Ectodermal cell (in vitro differentiated cells): ENCODE data around the gene ITGB8.

ENCODE experiments used
- H3K27ac ChIP-seq: 2 replicates; pipeline ENCODE4 v1.7.0; 2013; ENCODE audit warnings: mild to moderate bottlenecking, low read depth, low read length; ENCODE audit not compliant: insufficient read depth, poor library complexity, severe bottlenecking
- H3K27me3 ChIP-seq: 2 replicates; pipeline ENCODE4 v1.7.0; 2013; ENCODE audit warnings: mild to moderate bottlenecking, low read length; ENCODE audit not compliant: insufficient read depth, control insufficient read depth, poor library complexity, severe bottlenecking
- H3K36me3 ChIP-seq: one replicate; pipeline ENCODE4 v1.7.0; 2013; ENCODE audit warnings: low read length; ENCODE audit not compliant: control insufficient read depth, insufficient read depth
- H3K4me1 ChIP-seq: one replicate; pipeline ENCODE4 v1.7.0; 2013; ENCODE audit warnings: low read length; ENCODE audit not compliant: control insufficient read depth, insufficient read depth
- H3K4me3 ChIP-seq: 2 replicates; pipeline ENCODE4 v1.7.0; 2013; ENCODE audit warnings: low read depth, low read length, control low read depth; ENCODE audit not compliant: insufficient read depth
- H3K9me3 ChIP-seq: 2 replicates; pipeline ENCODE4 v1.7.0; 2013; ENCODE audit warnings: mild to moderate bottlenecking, low read length, moderate library complexity; ENCODE audit not compliant: control insufficient read depth
- WGBS, 2 experiments: methylation state at CpG; one replicate each; pipeline ENCODE4 v1.1.7; 2013; ENCODE audit warnings: missing lambda C conversion rate in 2 of 2; 5-methylcytosine and 5-hydroxymethylcytosine counted together

Gene ITGB8

GRCh38 chr7:20438694-20439376 is 108.1 kb downstream of the ITGB8 start:
- H3K27ac ChIP-seq: no peak overlapping the region
- no peaks in the 10 kb centered on the region for H3K36me3 ChIP-seq
- no peaks in the 10 kb centered on the region for H3K27me3 ChIP-seq
- no peaks in the 10 kb centered on the region for H3K4me1 ChIP-seq
- 95 to 97% methylated on average over 5 to 6 of the region's 7 CpGs for WGBS, 2 experiments
- no peak overlapping the region for H3K4me3 ChIP-seq
- no peaks in the 10 kb centered on the region for H3K9me3 ChIP-seq

DNA sequence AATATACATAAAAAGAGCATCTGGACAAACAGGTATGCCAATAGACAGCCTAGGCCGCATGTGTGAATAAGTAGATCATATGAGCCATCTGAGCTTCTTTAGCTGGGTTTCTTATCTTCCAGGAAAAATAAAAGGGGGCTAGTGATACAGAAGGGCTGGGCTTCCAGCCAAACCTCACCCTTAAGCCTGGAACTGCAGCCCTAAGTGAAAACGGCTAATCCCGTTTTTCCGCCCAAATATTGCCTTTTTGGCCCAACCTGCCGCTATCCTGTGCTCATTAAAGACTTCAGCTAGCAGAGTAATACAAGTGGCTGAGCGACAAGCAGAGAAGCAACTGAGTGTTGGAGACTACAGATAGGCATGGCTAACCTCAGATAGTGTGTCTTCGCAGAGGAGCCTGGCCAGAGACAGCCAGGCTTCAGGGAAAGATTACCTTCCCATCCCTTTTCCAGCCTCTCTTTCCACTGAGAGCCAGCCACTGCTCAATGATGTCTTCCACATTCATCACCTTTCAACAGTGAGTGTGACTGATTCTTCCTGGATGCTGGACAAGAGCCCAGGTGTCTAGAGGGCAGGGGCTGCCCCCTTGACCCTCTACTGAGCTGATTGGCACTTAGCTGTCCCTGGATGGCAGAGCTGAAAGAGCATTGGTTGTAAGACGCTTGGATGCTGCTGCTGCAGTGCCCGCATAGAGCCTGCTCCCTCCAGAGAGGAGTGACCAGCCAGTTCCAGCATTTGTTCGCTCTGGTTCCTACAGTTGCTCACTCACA is 108.9 kb downstream of the ITGB8 start:
- H3K9me3 ChIP-seq: no peaks in the 10 kb centered on the region
- WGBS, 2 experiments: 94 to 96% methylated on average over 10 of the region's 10 CpGs
- H3K27ac ChIP-seq: no peak overlapping the region
- no peaks in the 10 kb centered on the region for H3K4me1 ChIP-seq
- no peak overlapping the region for H3K4me3 ChIP-seq
- no peaks in the 10 kb centered on the region for H3K36me3 ChIP-seq
- H3K27me3 ChIP-seq: no peaks in the 10 kb centered on the region

- H3K27me3 ChIP-seq: no peaks in the 10 kb centered on the region
- no peaks in the 10 kb centered on the region for H3K36me3 ChIP-seq
- 75 to 78% methylated on average over 9 of the region's 9 CpGs for WGBS, 2 experiments
- H3K27ac ChIP-seq: no peak overlapping the region
- no peaks in the 10 kb centered on the region for H3K4me1 ChIP-seq
- no peak overlapping the region for H3K4me3 ChIP-seq
- no peaks in the 10 kb centered on the region for H3K9me3 ChIP-seq
Observed at GRCh38 chr7:20440472-20441105, 109.9 kb downstream of the ITGB8 start.

GRCh38 chr7:20441346-20441745 is 110.6 kb downstream of the ITGB8 start:
- no peaks in the 10 kb centered on the region for H3K9me3 ChIP-seq
- no peaks in the 10 kb centered on the region for H3K27me3 ChIP-seq
- H3K27ac ChIP-seq: no peak overlapping the region
- H3K4me1 ChIP-seq: no peaks in the 10 kb centered on the region
- H3K4me3 ChIP-seq: no peak overlapping the region
- WGBS, 2 experiments: 93 to 99% methylated on average over 4 of the region's 4 CpGs
- no peaks in the 10 kb centered on the region for H3K36me3 ChIP-seq

- Histone ChIP-seq H3K36me3 (no peaks in the 10 kb centered on the region), H3K9me3 (no peaks in the 10 kb centered on the region), H3K4me1 (no peaks in the 10 kb centered on the region), H3K27ac (no peak overlapping the region), H3K4me3 (no peak overlapping the region), H3K27me3 (no peaks in the 10 kb centered on the region)
- WGBS, 2 experiments: 90 to 98% methylated on average over 3 of the region's 3 CpGs
Observed at GRCh38 chr7:20441991-20442441, 111.3 kb downstream of the ITGB8 start.

DNA sequence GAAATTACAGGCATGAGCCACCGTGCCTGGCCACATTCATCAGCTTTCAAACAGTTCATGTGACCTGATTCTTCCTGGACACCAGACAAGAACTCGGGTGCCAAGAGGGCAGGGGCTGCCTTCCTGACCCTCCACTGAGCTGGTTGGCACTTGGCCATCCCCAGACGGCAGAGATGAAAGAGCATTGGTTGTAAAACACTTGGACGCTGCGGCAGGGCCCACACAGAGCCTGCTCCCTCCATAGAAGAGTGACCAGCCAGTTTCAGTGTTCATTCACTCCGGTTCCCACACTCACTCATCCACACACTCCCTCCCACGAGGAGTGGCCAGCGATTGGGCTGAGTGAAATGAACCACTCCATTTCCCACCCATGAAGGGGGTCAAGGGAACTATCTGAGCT is 112.3 kb downstream of the ITGB8 start:
- H3K27ac ChIP-seq: no peak overlapping the region
- H3K9me3 ChIP-seq: no peaks in the 10 kb centered on the region
- no peaks in the 10 kb centered on the region for H3K4me1 ChIP-seq
- no peaks in the 10 kb centered on the region for H3K36me3 ChIP-seq
- WGBS, 2 experiments: 92 to 96% methylated on average over 8 of the region's 8 CpGs
- H3K4me3 ChIP-seq: no peak overlapping the region
- H3K27me3 ChIP-seq: no peaks in the 10 kb centered on the region

- Histone ChIP-seq H3K4me1 (no peaks in the 10 kb centered on the region), H3K27ac (no peak overlapping the region), H3K36me3 (no peaks in the 10 kb centered on the region), H3K27me3 (no peaks in the 10 kb centered on the region), H3K4me3 (no peak overlapping the region), H3K9me3 (no peaks in the 10 kb centered on the region)
- 94% methylated on average over 1 of the region's 2 CpGs for WGBS, 2 experiments
Observed at GRCh38 chr7:20444030-20444800, 113.5 kb downstream of the ITGB8 start.

GRCh38 chr7:20447021-20447650 is 116.4 kb downstream of the ITGB8 start:
- no peak overlapping the region for H3K4me3 ChIP-seq
- H3K4me1 ChIP-seq: no peaks in the 10 kb centered on the region
- WGBS, 2 experiments: 0 to 40% methylated on average over 1 to 2 of the region's 2 CpGs
- H3K27ac ChIP-seq: no peak overlapping the region
- no peaks in the 10 kb centered on the region for H3K27me3 ChIP-seq
- H3K36me3 ChIP-seq: no peaks in the 10 kb centered on the region
- no peaks in the 10 kb centered on the region for H3K9me3 ChIP-seq

DNA sequence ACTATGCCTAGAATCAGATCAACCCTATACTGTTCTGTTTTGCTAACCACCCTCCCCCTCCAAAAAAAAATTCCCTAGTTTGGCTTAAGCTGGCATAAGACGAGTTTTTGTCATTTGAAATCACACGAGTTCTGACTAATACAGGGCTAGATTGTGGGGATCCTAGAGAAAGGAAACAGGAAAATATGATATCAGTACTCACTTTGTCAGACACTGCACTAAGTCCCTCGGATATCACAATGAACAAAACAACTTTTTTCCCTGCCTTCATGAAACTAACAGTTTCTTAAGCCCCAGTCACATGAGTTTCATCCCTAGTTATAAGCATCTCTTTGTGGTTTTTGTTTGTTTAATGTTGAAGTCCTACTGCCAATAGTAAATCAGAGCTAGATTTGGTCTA is 118.5 kb downstream of the ITGB8 start:
- no peaks in the 10 kb centered on the region for H3K4me1 ChIP-seq
- 88 to 91% methylated on average over 3 of the region's 3 CpGs for WGBS, 2 experiments
- H3K9me3 ChIP-seq: no peaks in the 10 kb centered on the region
- no peak overlapping the region for H3K4me3 ChIP-seq
- H3K36me3 ChIP-seq: no peaks in the 10 kb centered on the region
- no peak overlapping the region for H3K27ac ChIP-seq
- H3K27me3 ChIP-seq: no peaks in the 10 kb centered on the region
